HG03103 (cell line): ENCODE measurements around the gene MAN1A1.

ENCODE experiments used
- ATAC-seq: cut with Tn5 transposase; IDR thresholded peaks from one replicate; pipeline ENCODE4 v1.9.1; 2021; ENCODE audit warnings: low read depth; ENCODE audit not compliant: unreplicated experiment

MAN1A1 gene

GRCh38 chr6:119346936-119347335 is 2.6 kb downstream of the MAN1A1 start:
- ATAC-seq, result no peak

- no peak for ATAC-seq
These were observed 3.1 kb downstream of the MAN1A1 start for GRCh38 chr6:119346450-119346849.

- no peak for ATAC-seq
These were observed 4.4 kb downstream of the MAN1A1 start for GRCh38 chr6:119345114-119345513.

GRCh38 chr6:119344306-119344705 is 5.3 kb downstream of the MAN1A1 start:
- no peak for ATAC-seq

GRCh38 chr6:119343573-119344146 is 5.9 kb downstream of the MAN1A1 start:
- no peak for ATAC-seq

GRCh38 chr6:119343167-119343566 is 6.4 kb downstream of the MAN1A1 start:
- ATAC-seq, result no peak

GRCh38 chr6:119342430-119342829 is 7.1 kb downstream of the MAN1A1 start:
- no peak for ATAC-seq

GRCh38 chr6:119340796-119341487 is 8.6 kb downstream of the MAN1A1 start:
- ATAC-seq, result no peak

GRCh38 chr6:119339941-119340456 is 9.6 kb downstream of the MAN1A1 start:
- no peak for ATAC-seq

GRCh38 chr6:119337762-119338161 is 11.8 kb downstream of the MAN1A1 start:
- ATAC-seq, result no peak

- no peak for ATAC-seq
These were observed 12.3 kb downstream of the MAN1A1 start for GRCh38 chr6:119337252-119337651.

- no peak for ATAC-seq
These were observed 14.9 kb downstream of the MAN1A1 start for GRCh38 chr6:119334535-119335264.

GRCh38 chr6:119333707-119334295 is 15.8 kb downstream of the MAN1A1 start:
- ATAC-seq, result peak; percentile 52

- ATAC-seq, result no peak
These were observed 16.4 kb downstream of the MAN1A1 start for GRCh38 chr6:119333063-119333609.

- ATAC-seq, result no peak
These were observed 17.8 kb downstream of the MAN1A1 start for GRCh38 chr6:119331663-119332286.

- no peak for ATAC-seq
These were observed 18.9 kb downstream of the MAN1A1 start for GRCh38 chr6:119330520-119331113.

GRCh38 chr6:119329794-119330180 is 19.8 kb downstream of the MAN1A1 start:
- no peak for ATAC-seq

GRCh38 chr6:119328892-119329793 is 20.4 kb downstream of the MAN1A1 start:
- no peak for ATAC-seq

GRCh38 chr6:119328254-119328653 is 21.3 kb downstream of the MAN1A1 start:
- ATAC-seq, result no peak
